Liver (tissue), 9 donors: ENCODE data around the gene NR5A1. TPM values are rescaled to one million over a fixed set of nuclear protein-coding genes. Genes with fewer than 3 reads are reported as not detected.

Source experiments
- DNase-seq: peaks from one replicate; pipeline ENCODE4 v3.0.0-alpha.2; 2017; ENCODE audit warnings: low spot score
- H3K27ac ChIP-seq, 2 donors: one replicate each; pipeline ENCODE4 v1.7.0; 2013; ENCODE audit warnings: inconsistent platforms in 2 of 2, low read length in 2 of 2, control low read depth in 1 of 2, low read depth in 1 of 2, mild to moderate bottlenecking in 1 of 2
- H3K27me3 ChIP-seq, 4 donors: one replicate each; pipeline versions ENCODE4 v1.6.1 to v1.7.0; 2013; ENCODE audit warnings: low read length in 3 of 4, inconsistent platforms in 1 of 4, mild to moderate bottlenecking in 1 of 4, moderate library complexity in 1 of 4; ENCODE audit not compliant: control insufficient read depth in 4 of 4, insufficient read depth in 4 of 4
- H3K36me3 ChIP-seq, 4 donors: one replicate each; pipeline versions ENCODE4 v1.6.1 to v1.7.0; 2013; ENCODE audit warnings: low read length in 3 of 4, mild to moderate bottlenecking in 3 of 4, low read depth in 1 of 4, moderate library complexity in 1 of 4; ENCODE audit not compliant: control insufficient read depth in 4 of 4, insufficient read depth in 3 of 4
- H3K4me1 ChIP-seq, 4 donors: one replicate each; pipeline versions ENCODE4 v1.6.1 to v1.7.0; 2013; ENCODE audit warnings: low read length in 3 of 4, mild to moderate bottlenecking in 3 of 4, moderate library complexity in 1 of 4; ENCODE audit not compliant: control insufficient read depth in 4 of 4, insufficient read depth in 4 of 4
- H3K4me3 ChIP-seq, 3 donors: one replicate each; pipeline versions ENCODE4 v1.6.1 to v1.7.0; 2013; ENCODE audit warnings: low read length in 3 of 3, control low read depth in 1 of 3, low read depth in 1 of 3, mild to moderate bottlenecking in 1 of 3
- H3K9ac ChIP-seq, 2 donors: one replicate each; pipeline ENCODE4 v1.7.0; 2013; ENCODE audit warnings: low read length in 2 of 2, mild to moderate bottlenecking in 2 of 2, moderate library complexity in 2 of 2, control low read depth in 1 of 2, low read depth in 1 of 2
- H3K9me3 ChIP-seq, 4 donors: one replicate each; pipeline versions ENCODE4 v1.6.1 to v1.7.0; 2013; ENCODE audit warnings: low read length in 3 of 4; ENCODE audit not compliant: control insufficient read depth in 4 of 4
- CTCF ChIP-seq: fragments of 150-350 bp; IDR thresholded peaks from 2 replicates; pipeline ENCODE4 v1.5.1; 2017; ENCODE audit warnings: improper control_type of control experiment, low read depth, low read length; ENCODE audit not compliant: missing input control
- EGR1 ChIP-seq, 2 donors: IDR thresholded peaks; 2 replicates each; pipeline ENCODE4 v1.6.1; 2016 to 2018; ENCODE audit warnings: antibody characterized with exemption in 2 of 2, low read depth in 2 of 2
- FOXA1 ChIP-seq: IDR thresholded peaks from 2 replicates; pipeline ENCODE4 v1.6.1; 2016; ENCODE audit warnings: antibody characterized with exemption
- FOXA2 ChIP-seq: IDR thresholded peaks from 2 replicates; pipeline ENCODE4 v1.6.1; 2016; ENCODE audit warnings: antibody characterized with exemption
- GABPA ChIP-seq, 2 donors: IDR thresholded peaks in 1 of 2; conservative IDR thresholded peaks in 1 of 2; 2 replicates each; pipeline ENCODE4 v1.6.1; 2016; ENCODE audit warnings: antibody characterized with exemption in 2 of 2, mild to moderate bottlenecking in 1 of 2, moderate library complexity in 1 of 2
- HNF4A ChIP-seq, 2 donors: conservative IDR thresholded peaks; 2 replicates each; pipeline ENCODE4 v1.6.1; 2016; ENCODE audit warnings: antibody characterized with exemption in 2 of 2, mild to moderate bottlenecking in 2 of 2
- HNF4G ChIP-seq: IDR thresholded peaks from 2 replicates; pipeline ENCODE4 v1.6.1; 2016; ENCODE audit warnings: antibody characterized with exemption
- JUND ChIP-seq, 2 donors: IDR thresholded peaks; 2 replicates each; pipeline ENCODE4 v1.6.1; 2016; ENCODE audit warnings: antibody characterized with exemption in 2 of 2
- NR2F2 ChIP-seq: IDR thresholded peaks from 2 replicates; pipeline ENCODE4 v1.6.1; 2016; ENCODE audit warnings: antibody characterized with exemption
- RAD21 ChIP-seq, 2 donors: IDR thresholded peaks; 2 replicates each; pipeline ENCODE4 v1.6.1; 2016; ENCODE audit warnings: antibody characterized with exemption in 2 of 2, mild to moderate bottlenecking in 2 of 2
- RXRA ChIP-seq, 2 donors: IDR thresholded peaks; 2 replicates each; pipeline ENCODE4 v1.6.1; 2017 to 2018; ENCODE audit warnings: antibody characterized with exemption in 2 of 2, mild to moderate bottlenecking in 1 of 2
- SP1 ChIP-seq: IDR thresholded peaks from 2 replicates; pipeline ENCODE4 v1.6.1; 2018; ENCODE audit warnings: antibody characterized with exemption, mild to moderate bottlenecking
- TAF1 ChIP-seq: conservative IDR thresholded peaks from 2 replicates; pipeline ENCODE4 v1.6.1; 2016; ENCODE audit warnings: antibody characterized with exemption, mild to moderate bottlenecking
- YY1 ChIP-seq: IDR thresholded peaks from 2 replicates; pipeline ENCODE4 v1.6.1; 2016; ENCODE audit warnings: antibody characterized with exemption, mild to moderate bottlenecking
- WGBS: extraction: QIAGEN DNeasy Blood & Tissue Kit; methylation state at CpG from one replicate; pipeline ENCODE4 v1.1.7; 2013; 5-methylcytosine and 5-hydroxymethylcytosine counted together
- polyA plus RNA-seq, 2 donors: library from polyadenylated mRNA; stranded (reverse) in 1 of 2; unstranded in 1 of 2; fragments of 200-250 nt in 1 of 2; fragments of >200 nt in 1 of 2; fragmentation: Nextera tagmentation in 1 of 2; extraction: Ambion mirVana in 1 of 2; gene quantifications; one replicate each; pipeline versions ENCODE4 v1.2.1 to v1.2.3, GENCODE V29; 2013 to 2015
- total RNA-seq, 2 donors: library from RNA; depleted of rRNA; stranded (reverse); fragments of >200 nt; gene quantifications; one replicate each; pipeline ENCODE4 v1.2.3, GENCODE V29; 2014
- TF ChIP-seq, protein P1 (sequence below): IDR thresholded peaks from 2 replicates; pipeline ENCODE4 v1.6.1; 2016; ENCODE audit warnings: antibody characterized with exemption, mild to moderate bottlenecking
- TF ChIP-seq, protein P2 (sequence below): IDR thresholded peaks from 2 replicates; pipeline ENCODE4 v1.6.1; 2016; ENCODE audit warnings: antibody characterized with exemption
- TF ChIP-seq, protein P3 (sequence below): IDR thresholded peaks from 2 replicates; pipeline ENCODE4 v1.6.1; 2016; ENCODE audit warnings: antibody characterized with exemption
- TF ChIP-seq, protein P4 (sequence below): IDR thresholded peaks from 2 replicates; pipeline ENCODE4 v1.6.1; 2016; ENCODE audit warnings: antibody characterized with exemption
- donor health status: healthy.
- donor health status: healthy.
- donor health status: healthy.
- donor health status: healthy.
- donor health status: healthy.

The NR5A1 gene
- total and polyA plus RNA-seq, 4 donors, result not detected

DNA sequence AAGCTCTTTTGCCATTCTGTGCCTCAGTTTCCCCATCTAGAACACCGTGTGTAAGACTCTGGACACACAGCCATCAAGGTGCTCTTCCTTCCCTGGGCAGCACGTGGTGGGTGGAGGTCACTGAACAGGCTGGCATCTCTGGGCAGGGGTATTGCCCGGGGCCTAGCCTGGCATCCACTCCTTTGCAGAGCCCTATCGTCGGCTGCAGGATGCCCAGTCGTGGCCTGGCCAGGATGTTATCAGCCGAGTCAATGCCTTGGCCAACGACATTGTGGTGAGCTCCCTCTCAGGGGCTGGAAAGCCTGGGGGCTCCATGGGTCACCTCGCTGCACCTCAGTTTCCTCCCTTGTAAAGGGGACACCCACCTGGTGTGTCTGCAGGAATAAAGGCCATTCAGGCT lies 52.9 kb downstream of the NR5A1 start:
- Histone ChIP-seq H3K9me3 (no peaks in the 10 kb centered on the region), H3K4me1 (peaks cover 3 to 8% (median 5%) of the 10 kb centered on the region in 4 donors), H3K27me3 (peaks cover 2 to 11% (median 8%) of the 10 kb centered on the region in 4 donors), H3K4me3 (no peak overlapping the region), H3K27ac (no peak overlapping the region), H3K9ac (no peak overlapping the region), H3K36me3 (no peaks in the 10 kb centered on the region)
- no peak for DNase-seq
- 84% methylated on average over 9 of the region's 9 CpGs for WGBS
- TF ChIP-seq, protein P1, sequence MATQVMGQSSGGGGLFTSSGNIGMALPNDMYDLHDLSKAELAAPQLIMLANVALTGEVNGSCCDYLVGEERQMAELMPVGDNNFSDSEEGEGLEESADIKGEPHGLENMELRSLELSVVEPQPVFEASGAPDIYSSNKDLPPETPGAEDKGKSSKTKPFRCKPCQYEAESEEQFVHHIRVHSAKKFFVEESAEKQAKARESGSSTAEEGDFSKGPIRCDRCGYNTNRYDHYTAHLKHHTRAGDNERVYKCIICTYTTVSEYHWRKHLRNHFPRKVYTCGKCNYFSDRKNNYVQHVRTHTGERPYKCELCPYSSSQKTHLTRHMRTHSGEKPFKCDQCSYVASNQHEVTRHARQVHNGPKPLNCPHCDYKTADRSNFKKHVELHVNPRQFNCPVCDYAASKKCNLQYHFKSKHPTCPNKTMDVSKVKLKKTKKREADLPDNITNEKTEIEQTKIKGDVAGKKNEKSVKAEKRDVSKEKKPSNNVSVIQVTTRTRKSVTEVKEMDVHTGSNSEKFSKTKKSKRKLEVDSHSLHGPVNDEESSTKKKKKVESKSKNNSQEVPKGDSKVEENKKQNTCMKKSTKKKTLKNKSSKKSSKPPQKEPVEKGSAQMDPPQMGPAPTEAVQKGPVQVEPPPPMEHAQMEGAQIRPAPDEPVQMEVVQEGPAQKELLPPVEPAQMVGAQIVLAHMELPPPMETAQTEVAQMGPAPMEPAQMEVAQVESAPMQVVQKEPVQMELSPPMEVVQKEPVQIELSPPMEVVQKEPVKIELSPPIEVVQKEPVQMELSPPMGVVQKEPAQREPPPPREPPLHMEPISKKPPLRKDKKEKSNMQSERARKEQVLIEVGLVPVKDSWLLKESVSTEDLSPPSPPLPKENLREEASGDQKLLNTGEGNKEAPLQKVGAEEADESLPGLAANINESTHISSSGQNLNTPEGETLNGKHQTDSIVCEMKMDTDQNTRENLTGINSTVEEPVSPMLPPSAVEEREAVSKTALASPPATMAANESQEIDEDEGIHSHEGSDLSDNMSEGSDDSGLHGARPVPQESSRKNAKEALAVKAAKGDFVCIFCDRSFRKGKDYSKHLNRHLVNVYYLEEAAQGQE, result no peak
- TF ChIP-seq GABPA (IDR thresholded peaks at IDR 0.05 in 1 of 2, conservative IDR thresholded peaks at IDR 0.05 in 1 of 2) (no peak), TAF1 (no peak), RAD21 (IDR thresholded peaks at IDR 0.05) (no peak), FOXA2 (no peak), EGR1 (IDR thresholded peaks at IDR 0.05; ENCODE audit: low read depth in 2 of 2) (no peak), HNF4G (no peak), YY1 (no peak), JUND (IDR thresholded peaks at IDR 0.05) (no peak), FOXA1 (no peak), SP1 (no peak), CTCF (no peak), HNF4A (conservative IDR thresholded peaks at IDR 0.05) (no peak), NR2F2 (no peak), RXRA (IDR thresholded peaks at IDR 0.05) (no peak)
- TF ChIP-seq, protein P2, sequence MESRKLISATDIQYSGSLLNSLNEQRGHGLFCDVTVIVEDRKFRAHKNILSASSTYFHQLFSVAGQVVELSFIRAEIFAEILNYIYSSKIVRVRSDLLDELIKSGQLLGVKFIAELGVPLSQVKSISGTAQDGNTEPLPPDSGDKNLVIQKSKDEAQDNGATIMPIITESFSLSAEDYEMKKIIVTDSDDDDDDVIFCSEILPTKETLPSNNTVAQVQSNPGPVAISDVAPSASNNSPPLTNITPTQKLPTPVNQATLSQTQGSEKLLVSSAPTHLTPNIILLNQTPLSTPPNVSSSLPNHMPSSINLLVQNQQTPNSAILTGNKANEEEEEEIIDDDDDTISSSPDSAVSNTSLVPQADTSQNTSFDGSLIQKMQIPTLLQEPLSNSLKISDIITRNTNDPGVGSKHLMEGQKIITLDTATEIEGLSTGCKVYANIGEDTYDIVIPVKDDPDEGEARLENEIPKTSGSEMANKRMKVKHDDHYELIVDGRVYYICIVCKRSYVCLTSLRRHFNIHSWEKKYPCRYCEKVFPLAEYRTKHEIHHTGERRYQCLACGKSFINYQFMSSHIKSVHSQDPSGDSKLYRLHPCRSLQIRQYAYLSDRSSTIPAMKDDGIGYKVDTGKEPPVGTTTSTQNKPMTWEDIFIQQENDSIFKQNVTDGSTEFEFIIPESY, result no peak
- TF ChIP-seq, protein P3, sequence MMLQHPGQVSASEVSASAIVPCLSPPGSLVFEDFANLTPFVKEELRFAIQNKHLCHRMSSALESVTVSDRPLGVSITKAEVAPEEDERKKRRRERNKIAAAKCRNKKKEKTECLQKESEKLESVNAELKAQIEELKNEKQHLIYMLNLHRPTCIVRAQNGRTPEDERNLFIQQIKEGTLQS, result no peak
- TF ChIP-seq, protein P4, sequence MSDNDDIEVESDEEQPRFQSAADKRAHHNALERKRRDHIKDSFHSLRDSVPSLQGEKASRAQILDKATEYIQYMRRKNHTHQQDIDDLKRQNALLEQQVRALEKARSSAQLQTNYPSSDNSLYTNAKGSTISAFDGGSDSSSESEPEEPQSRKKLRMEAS, result no peak
